GM19328 (cell line): ENCODE measurements around the gene NTM.

Source experiments
- ATAC-seq: cut with Tn5 transposase; IDR thresholded peaks from one replicate; pipeline ENCODE4 v1.9.1; 2021; ENCODE audit warnings: mild to moderate bottlenecking, moderate library complexity; ENCODE audit not compliant: unreplicated experiment

The NTM gene

DNA sequence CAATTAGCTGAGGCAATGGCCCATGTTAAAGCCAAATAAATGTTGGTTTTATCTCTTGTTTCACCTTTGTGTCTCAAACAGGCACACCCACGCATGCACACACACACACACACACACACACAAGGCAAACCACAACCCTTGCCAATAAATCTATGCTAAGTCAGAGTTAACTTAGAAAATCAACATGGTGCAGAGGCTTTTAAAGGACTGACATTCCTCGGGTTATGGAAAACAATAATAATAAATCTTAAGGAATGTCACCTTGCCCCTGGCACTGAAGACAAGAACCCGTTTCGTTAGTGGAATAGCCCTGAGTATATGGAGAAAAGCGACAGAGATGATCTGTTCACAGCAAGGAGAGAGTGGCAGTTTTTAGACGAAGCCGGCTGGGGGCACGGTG lies 326.3 kb downstream of the NTM start:
- no peak for ATAC-seq

DNA sequence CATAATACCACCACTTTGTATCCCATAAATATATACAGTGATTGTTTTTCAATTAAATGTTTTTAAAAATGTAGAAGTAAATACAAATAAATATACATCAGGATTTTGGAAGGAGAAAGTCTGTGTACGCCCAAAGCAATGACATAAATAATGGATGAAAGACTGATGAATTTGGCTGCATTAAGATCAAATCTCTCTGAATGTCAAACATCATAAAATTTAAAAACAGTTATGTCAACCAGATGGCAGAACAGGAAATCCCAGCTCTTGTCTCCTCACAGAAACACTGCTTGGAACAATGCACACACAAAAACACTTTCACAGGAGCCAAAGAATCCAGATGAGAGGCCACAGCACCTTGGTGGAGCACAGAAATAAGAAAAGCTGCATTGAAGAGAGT lies 332.9 kb downstream of the NTM start:
- ATAC-seq: no peak

DNA sequence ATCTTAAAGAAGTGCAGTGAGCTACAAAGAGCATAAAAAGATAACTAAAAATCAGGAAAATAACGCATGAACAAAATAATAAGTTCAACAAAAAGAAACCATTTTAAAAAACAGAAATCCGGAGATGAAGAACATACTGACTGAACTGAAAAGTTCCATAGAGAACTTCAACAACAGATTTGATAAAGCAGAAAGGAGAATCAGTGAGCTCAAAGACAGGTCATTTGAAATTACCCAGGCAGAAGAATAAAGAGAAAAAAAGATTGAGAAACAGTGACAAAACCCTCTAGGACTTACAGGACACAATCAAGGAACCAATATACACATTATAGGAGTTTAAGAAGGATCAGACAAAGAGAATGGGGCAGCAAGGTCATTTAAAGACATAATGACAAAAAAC lies 334.3 kb downstream of the NTM start:
- ATAC-seq: no peak

DNA sequence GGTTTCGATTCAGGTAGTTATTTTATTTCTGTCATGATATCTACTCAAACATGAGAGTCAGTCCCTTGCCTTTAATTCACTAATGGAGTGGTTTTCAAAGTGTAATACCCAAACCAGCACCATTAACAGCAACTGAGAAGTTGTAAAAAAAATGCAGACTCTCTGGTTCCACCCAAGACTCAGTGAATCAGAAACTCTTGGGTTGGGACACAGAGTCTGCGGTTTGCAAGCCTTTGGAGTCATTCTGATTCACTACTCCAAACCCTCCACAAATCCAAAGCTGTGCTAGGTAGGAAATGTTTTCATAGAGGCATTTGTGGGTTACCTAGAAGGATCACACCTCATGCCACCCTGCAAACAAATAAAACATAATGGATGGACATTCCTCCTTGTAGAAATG lies 340.1 kb downstream of the NTM start:
- ATAC-seq: no peak

DNA sequence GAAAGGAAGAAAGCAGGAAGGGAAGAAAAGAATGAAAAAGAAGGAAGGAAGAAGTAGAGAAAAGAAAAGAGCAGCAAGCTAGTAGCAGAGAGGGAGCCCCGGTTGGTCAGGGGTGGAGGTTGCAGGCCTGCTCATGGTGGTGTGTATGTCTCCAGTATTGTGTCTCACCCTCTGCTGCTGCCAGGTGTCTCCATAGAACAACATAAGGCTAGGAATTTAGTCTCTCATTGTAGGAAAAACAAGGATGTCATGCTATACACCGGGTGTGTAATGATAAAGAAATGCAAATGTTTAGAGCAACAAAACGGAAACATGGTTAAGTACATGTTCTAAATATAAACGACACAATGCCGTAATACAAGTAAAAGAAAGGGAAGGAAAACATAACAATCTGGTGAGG lies 342.5 kb downstream of the NTM start:
- ATAC-seq: no peak

DNA sequence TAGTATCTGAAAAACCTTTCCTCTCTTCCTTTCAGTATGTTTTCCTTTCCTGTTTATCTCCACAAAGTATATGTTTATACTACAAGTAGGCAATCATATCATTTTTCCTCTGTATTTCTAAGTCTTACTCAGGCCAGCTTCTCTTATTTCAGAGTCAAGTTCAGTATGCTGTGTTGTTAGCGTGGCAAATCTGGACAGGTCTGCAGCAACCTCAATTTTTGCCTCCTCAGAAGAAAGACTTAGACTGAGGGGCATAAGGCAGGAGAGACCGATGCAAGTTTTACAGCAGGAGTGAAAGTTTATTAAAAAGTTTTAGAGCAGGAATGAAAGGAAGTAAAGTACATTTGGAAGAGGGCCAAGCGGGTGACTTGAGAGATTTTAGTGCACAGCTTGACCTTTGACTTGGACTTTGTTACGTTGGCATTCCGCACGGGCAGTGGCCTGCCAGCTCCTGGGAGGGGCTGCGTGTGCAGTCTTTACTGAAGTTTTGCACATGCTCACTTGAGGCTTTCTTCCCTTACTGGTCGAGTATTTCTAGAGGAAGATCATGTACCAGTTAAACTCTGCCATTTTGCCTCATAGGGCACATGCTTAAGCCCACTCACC lies 343.2 kb downstream of the NTM start:
- no peak for ATAC-seq

DNA sequence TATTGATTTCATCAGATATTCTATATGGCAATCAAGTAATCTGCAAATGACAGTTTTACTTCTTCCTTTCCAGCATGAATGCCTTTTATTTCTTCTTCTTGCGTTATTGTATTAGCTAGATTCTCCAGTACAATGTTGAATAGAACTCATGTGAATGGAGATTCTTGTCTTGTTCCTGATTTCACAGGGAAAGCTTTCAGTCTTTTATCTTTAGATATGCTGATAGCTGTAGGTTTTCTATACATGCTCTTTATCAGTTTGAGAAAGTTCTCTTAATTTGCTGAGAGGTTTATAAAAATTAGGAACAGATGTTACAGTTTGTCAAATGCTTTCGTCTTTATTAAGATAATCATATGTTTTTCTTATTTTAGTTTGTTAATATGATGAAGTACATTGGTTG lies 347.2 kb downstream of the NTM start:
- no peak for ATAC-seq

DNA sequence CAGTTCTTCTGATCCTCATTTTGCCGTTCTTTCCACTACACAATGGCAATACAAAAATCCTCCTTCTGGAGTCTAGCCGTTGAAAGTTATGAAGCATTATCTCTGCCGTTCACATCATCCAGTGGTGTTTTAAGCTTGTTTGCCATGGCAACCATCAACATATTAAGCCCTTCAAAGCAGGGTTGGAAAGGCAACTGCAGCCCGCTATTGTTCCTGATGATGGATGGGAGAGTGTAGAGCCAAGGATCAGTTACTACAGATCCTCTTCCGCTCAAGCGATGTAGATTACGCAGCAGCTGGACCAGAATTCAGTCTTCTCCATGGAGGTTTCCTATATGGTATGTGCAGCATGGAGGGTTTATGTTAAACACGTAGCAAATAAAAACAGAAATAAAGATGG lies 352.7 kb downstream of the NTM start:
- no peak for ATAC-seq

DNA sequence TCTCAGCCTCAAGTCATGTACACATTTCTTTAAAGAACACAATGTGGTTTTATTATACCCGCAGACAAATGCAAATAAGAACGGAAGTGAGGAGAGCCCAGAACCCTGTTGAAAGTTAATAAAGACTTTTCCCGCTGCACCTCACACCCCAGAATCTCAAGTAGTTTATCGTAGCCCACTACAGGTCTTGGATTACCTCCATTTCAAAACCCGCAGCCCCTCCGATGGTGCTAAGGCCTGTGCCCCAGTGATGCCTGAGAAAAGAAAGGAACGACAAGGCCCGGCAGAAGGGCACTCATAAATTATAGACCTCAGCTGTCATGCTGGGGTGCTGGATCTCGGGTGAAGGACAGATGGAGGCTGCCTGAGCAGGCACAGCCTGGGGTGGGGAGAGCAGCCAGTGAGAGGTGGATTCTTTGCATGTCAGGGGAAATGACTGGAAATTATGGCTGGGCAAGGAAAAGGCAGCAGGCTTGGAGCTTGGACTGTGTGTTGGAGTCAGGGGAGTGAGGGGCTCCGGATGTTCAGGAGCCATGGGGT lies 354.1 kb downstream of the NTM start:
- no peak for ATAC-seq

DNA sequence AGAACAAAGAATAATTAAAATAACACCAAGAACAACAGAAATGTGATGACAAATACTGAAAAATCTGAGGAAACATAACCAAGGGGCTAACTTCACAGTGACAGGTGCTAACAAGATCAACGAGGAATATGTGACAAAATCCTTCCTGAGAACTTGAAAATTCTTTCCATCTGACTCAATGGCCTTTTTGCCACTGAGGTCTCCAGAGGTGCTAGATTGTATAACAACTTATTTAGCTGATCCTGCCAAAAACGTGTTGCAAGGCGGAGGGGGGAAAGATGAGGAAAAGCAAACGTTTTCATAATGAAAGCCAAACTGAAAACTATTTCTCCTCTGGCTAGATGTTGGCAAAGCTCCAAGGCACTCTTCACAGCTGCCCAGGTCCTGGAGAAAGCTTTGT lies 364.5 kb downstream of the NTM start:
- ATAC-seq: no peak

DNA sequence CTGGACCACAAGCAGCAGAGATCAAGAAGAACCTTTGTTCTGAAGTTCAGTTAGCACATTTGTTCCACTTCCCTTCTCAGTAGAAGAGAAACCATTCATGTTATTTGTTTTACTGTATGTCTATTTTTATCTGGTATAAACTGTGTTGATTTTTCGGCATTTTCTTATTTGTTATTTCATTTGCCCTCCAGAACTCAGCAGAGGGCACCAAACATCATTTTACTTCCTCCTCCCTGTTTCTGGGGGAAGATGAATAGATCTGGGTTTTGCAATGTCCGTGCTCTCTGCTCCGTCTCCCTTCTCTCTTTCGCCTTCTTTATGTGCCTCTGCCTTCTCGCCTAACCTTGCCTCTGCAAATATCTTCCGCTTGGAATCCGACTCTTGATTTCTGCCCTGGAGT lies 366.9 kb downstream of the NTM start:
- no peak for ATAC-seq

DNA sequence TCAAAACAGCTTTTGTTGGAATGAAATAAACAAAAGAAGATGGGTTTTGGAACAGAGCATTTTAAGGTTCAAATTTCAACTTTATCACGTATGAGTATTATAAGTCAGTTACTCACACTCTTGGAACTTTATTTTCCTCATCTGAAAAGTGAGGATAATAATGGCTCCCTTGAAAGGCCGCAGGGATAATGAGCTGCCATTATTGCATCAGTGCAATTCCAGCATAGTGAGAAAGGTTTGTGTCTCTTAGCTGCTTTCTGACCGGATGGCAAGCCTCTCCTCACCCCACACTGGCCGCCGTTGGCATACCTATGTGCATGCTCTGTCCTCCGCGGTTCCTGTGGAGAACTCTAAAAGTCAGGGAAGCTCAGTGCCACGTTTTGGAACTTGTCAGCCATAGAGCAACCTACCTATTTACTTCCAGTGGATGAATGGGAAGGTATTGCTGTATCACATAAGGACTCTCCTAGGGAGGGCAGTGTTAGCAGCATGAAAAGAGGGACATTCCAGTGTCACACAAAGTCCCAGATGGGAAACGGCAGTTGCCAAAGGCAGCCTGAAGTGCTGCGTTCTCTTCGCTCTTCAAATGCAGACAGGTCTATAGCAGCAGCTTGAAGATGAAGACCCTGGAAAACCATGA lies 368.9 kb downstream of the NTM start:
- ATAC-seq: no peak

DNA sequence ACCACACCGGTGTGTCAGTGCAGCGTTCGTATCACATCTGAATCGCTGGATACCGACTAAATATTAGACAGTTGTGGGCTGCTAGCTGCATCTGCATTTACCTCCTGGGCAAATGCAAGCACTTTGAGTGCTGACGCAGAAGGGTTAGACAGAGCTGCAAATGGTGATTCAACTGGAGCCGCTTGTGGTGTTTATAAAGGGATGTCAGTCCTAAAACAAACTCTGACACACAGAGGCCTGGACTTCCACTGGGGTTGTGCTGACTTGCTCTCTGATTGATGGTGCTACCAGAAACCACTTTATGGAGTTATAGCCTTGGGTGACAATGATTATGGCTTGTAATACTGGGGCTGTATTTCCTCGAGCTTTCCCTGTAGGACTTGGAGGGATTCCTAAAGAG lies 374.4 kb downstream of the NTM start:
- ATAC-seq: no peak

DNA sequence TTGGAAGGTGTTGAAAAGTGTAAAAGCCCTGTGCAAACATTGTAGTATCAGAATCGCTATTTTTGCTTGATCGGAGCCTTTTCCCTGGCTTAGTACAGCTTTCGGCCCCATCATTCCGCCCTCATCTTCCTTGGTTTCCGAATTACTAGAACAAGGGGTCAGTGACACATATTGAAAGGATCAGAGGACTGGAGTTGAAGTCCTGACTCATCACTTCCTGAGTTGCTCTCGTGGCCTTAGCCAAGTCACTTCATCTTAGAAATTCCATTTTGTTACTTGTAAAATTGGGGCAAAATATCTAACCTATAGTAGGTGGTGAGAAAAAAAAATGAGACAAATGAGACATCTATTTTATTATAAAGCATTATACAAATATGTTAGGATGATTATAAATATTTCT lies 375.0 kb downstream of the NTM start:
- ATAC-seq: no peak

DNA sequence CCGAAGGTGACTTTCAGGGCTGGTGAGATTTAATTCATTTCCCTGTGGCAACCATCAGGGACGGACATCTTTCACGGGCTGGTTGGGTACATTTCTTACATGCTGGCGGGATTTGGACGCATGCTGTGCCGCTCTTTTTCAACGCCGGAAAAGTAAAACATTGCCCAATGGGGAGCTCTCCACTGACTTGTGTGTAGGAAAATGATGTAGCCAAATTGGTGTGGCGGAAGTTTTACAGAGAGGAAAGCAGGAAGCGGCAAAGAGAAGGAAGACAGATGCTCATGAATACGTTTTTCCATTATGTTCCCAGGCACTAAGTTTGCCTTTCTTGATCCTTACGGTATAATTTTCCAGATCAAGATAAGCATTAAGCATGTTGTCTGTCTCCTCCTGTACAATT lies 375.8 kb downstream of the NTM start:
- no peak for ATAC-seq

DNA sequence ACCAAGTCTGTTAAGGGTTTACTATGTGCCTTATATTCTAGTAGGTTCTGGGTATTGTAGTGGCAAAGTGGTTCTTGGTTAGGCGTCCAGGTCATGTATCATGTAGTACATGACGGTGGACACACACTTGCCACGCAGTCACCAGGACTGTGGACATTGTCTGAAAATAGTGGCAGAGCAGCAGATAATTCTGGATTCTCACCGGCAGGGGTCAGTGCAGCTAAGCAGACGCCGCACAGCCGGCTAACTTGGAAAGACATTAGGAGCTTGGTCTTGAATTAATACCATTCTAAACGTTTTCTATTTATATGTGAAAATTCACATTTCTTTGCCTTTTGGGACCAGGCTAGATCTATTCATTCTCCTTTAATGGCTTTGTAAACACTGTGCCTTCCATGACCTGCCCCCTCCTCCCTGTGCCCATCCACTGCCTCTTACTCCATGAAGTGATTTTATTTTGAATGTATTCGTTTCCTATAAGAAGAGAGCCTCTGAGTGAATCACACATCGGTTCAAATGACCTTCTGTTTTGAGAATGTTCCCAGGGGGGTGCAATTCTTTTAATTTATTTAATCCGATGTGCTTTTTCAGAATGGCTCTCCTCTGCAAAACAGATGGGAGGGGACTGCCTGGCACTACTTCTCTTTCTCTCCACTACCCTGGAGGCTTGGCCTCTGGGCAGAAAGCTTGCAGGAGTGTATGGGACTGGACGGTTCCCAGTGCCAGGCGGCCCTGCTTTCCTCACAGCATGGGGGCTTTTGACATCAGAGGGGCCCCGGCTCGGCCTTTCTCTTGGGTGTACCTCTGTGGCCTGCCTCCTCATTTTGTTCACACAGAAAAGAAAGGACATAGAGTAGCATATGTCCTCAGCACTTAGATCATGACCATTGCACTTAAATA lies 378.0 kb downstream of the NTM start:
- ATAC-seq: peak; percentile 60

DNA sequence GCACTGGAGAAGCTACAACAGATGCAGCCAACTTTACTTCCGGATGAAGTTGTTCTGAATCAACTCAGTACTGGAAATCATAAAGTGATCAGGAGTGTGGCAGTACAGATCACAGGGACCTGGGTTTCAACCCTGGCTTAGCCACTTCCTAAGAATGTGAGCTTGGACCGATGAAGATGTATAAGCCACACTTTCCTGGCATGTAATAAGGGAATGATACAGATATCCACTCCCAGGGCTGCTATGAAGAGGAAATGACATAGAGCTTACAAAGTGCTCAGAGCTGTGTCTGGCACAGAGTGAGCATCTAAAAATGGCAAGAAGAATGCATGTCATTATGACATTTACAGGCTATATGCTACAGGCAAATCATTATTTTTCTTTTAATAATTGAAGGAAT lies 378.7 kb downstream of the NTM start:
- ATAC-seq: no peak

DNA sequence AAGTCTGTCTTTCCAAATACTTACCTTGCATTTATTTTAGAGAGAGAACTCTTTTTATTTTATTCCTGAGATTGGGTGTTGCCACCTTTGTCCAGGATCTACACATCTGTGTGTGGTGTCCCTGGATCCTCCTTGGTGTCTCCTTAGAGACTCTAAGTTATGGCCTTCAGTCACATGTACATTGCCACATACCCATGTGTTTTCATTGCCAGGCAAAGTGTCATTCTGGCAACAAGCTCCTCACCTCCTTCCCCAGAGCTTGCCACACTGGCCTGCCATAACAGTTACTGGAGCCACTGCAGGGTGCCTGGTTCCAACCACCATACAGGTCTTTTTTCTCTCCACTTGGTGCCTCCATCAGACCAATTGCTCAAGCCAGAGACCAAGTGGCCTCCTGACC lies 379.7 kb downstream of the NTM start:
- no peak for ATAC-seq

DNA sequence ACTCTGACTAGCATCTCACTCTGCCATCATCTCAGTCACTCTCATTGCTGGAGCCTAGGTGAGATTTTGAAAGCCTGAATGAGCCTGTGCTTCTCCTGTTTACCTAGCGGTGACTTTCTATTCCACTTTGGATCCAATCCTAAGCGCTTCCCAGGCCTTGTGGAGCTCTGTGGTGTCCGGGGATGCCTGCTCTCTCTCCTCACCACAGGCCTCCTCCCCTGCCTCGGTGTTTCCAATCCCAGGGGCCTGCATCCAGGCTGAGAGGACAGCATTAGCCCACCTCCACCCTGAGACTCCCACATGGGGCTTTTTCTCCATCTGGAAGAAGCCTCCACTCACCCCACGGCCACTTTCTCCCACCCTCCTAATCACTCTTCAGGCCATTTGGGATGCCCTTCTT lies 380.3 kb downstream of the NTM start:
- no peak for ATAC-seq

DNA sequence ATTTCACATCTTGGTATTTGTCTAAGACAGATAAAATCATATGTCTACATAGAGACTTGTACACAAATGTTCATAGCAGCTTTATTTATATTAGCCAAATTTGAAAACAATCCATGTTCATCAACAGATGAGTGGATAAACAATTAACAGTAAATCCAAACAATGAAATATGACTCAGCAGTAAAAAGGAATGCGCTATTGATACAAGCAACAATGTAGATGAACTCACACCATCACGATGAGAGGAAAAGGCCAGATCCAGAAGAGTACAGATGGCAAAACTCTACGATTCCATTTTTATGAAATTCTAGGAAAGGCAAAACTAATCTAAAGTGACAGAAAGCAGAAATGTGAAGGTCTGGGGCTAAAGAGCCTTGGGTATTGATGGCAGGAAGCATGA lies 384.3 kb downstream of the NTM start:
- no peak for ATAC-seq

DNA sequence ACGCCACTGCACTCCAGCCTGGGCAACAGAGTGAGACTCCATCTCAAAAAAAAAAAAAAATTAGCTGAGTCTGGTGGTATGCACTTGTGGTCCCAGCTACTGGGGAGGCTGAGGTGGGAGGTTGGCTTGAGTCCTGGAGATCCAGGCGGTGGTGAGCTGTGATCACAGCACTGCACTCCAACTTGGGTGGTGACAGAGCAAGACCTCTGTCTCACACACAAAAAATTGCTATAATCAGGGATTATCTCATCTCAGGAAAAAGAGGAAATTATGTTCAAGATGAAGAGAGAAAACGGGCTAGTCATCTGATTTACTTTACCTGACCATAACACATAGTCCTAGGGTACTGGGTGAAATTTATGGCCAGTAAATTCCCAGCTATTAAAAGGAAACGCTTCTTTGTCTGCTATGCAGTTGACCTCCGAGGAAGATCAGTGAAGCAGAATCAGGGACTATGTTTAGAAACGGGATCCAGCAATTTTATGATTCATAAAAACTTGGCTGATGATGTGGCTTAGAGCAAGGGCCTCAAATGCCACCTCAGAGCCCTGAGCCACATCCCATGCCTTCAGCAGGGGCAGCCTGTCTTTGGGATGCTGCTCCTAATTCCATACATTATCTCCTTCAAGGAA lies 386.2 kb downstream of the NTM start:
- ATAC-seq: no peak
